SK-N-SH (cell line): ENCODE data around the gene ANKFN1. TPM values are rescaled to one million over a fixed set of nuclear protein-coding genes. Genes with fewer than 3 reads are reported as not detected.

Source experiments
- CTCF ChIA-PET: fragments of 300-600, 350-600 bp; formaldehyde crosslinking; extraction: SDS; loops from one replicate; lab custom pipeline; 2021; lab: Yijun Ruan, JAX
- POLR2A ChIA-PET: fragments of 350-600 bp; sonication (Branson Sonifier 250); formaldehyde crosslinking; extraction: SDS; loops from one replicate; lab custom pipeline; 2020; ENCODE audit warnings: antibody characterized with exemption, inconsistent platforms; lab: Yijun Ruan, JAX
- DNase-seq: peaks from one replicate; pipeline ENCODE4 v3.0.0; 2012
- H2AFZ ChIP-seq: fragments of 200-600 bp; sonication (generic); 2 replicates; pipeline ENCODE4 v1.8.1; 2016; ENCODE audit warnings: antibody characterized with exemption, mild to moderate bottlenecking, low read depth
- H3F3A ChIP-seq: fragments of 200-600 bp; sonication (generic); replicated peaks from 2 replicates; pipeline ENCODE3; 2016; ENCODE audit warnings: antibody characterized with exemption, mild to moderate bottlenecking; ENCODE audit not compliant: insufficient read depth
- H3K27ac ChIP-seq, 2 experiments: fragments of 200-500 bp in 1 of 2; fragments of 200-600 bp in 1 of 2; sonication (Bioruptor generic) in 1 of 2; sonication (generic), shearing (Covaris generic) in 1 of 2; 2 replicates each; pipeline versions ENCODE4 v1.5.1 to v1.6.1; 2014 to 2016; ENCODE audit warnings: low read depth in 2 of 2, inconsistent platforms in 1 of 2, low read length in 1 of 2, mild to moderate bottlenecking in 1 of 2, mixed read lengths in 1 of 2
- H3K27me3 ChIP-seq: fragments of 200-600 bp; sonication (generic), shearing (Covaris generic); 2 replicates; pipeline ENCODE4 v1.6.1; 2016; ENCODE audit warnings: mixed run types; ENCODE audit not compliant: insufficient read depth
- H3K36me3 ChIP-seq, 2 experiments: fragments of 200-500 bp in 1 of 2; fragments of 200-600 bp in 1 of 2; sonication (Bioruptor generic) in 1 of 2; sonication (generic) in 1 of 2; replicated peaks in 1 of 2; 2 replicates each; pipeline versions ENCODE3 to v1.5.1; 2014 to 2016; ENCODE audit warnings: low read length in 1 of 2, mild to moderate bottlenecking in 1 of 2; ENCODE audit not compliant: insufficient read depth in 2 of 2, control insufficient read depth in 1 of 2
- H3K4me1 ChIP-seq, 2 experiments: fragments of 200-500 bp in 1 of 2; fragments of 200-600 bp in 1 of 2; sonication (Bioruptor generic) in 1 of 2; sonication (generic), shearing (Covaris generic) in 1 of 2; 2 replicates each; pipeline versions ENCODE4 v1.5.1 to v1.6.1; 2014 to 2016; ENCODE audit warnings: low read depth in 1 of 2, low read length in 1 of 2, mixed run types in 1 of 2; ENCODE audit not compliant: insufficient read depth in 2 of 2, control insufficient read depth in 1 of 2
- H3K4me2 ChIP-seq: fragments of 200-600 bp; sonication (generic), shearing (Covaris generic); 2 replicates; pipeline ENCODE4 v1.6.1; 2017; ENCODE audit warnings: mixed run types
- H3K4me3 ChIP-seq, 2 experiments: fragments of 200-500 bp in 1 of 2; fragments of 200-600 bp in 1 of 2; sonication (Bioruptor generic) in 1 of 2; sonication (generic), shearing (Covaris generic) in 1 of 2; 2 replicates each; pipeline versions ENCODE4 v1.5.1 to v1.8.1; 2014 to 2016; ENCODE audit warnings: low read depth in 2 of 2, inconsistent platforms in 1 of 2, low read length in 1 of 2, mild to moderate bottlenecking in 1 of 2, mixed read lengths in 1 of 2, moderate library complexity in 1 of 2
- H3K79me2 ChIP-seq: fragments of 200-600 bp; sonication (generic); 2 replicates; pipeline ENCODE4 v1.8.1; 2017; ENCODE audit warnings: mild to moderate bottlenecking; ENCODE audit not compliant: insufficient read depth
- H3K9ac ChIP-seq: fragments of 200-600 bp; sonication (generic); 2 replicates; pipeline ENCODE4 v1.6.1; 2017; ENCODE audit warnings: mixed run types
- H3K9me2 ChIP-seq: fragments of 200-600 bp; sonication (generic); 2 replicates; pipeline ENCODE4 v1.6.1; 2017; ENCODE audit warnings: mixed run types
- H3K9me3 ChIP-seq: fragments of 200-600 bp; sonication (generic); 2 replicates; pipeline ENCODE4 v1.6.1; 2017; ENCODE audit warnings: mixed run types, mild to moderate bottlenecking, moderate library complexity
- H4K20me1 ChIP-seq: fragments of 200-600 bp; sonication (generic); 2 replicates; pipeline ENCODE4 v1.6.1; 2017; ENCODE audit warnings: mild to moderate bottlenecking, mixed run types; ENCODE audit not compliant: insufficient read depth
- CHD2 ChIP-seq: fragments of 150-350 bp; IDR thresholded peaks from 2 replicates; pipeline ENCODE4 v1.6.1; 2018; ENCODE audit warnings: low read length; ENCODE audit not compliant: partially characterized antibody
- CTCF ChIP-seq: fragments of 200-600 bp; sonication (generic); IDR thresholded peaks from 2 replicates; pipeline ENCODE4 v1.6.1; 2017; ENCODE audit warnings: antibody characterized with exemption, mild to moderate bottlenecking, moderate library complexity
- EP300 ChIP-seq, 2 experiments: IDR thresholded peaks; 2 replicates each; pipeline versions ENCODE4 v1.4.0 to v1.6.1; 2012; ENCODE audit warnings: borderline replicate concordance in 1 of 2, low read depth in 1 of 2, low read length in 1 of 2
- FOSL2 ChIP-seq: IDR thresholded peaks from 2 replicates; pipeline ENCODE4 v1.4.0; 2012; ENCODE audit warnings: low read depth, mild to moderate bottlenecking, moderate library complexity, borderline replicate concordance
- FOXJ3 ChIP-seq: sonication (generic); formaldehyde crosslinking; IDR thresholded peaks from 2 replicates; pipeline ENCODE4 v1.5.1; 2020; ENCODE audit warnings: mild to moderate bottlenecking, missing genetic modification reagents
- FOXM1 ChIP-seq: IDR thresholded peaks from 2 replicates; pipeline ENCODE4 v1.4.0; 2012; ENCODE audit warnings: low read depth, mild to moderate bottlenecking
- GABPA ChIP-seq: IDR thresholded peaks from 2 replicates; pipeline ENCODE4 v1.4.0; 2012; ENCODE audit warnings: low read depth, mild to moderate bottlenecking
- GATA2 ChIP-seq: sonication (generic); formaldehyde crosslinking; IDR thresholded peaks from 2 replicates; pipeline ENCODE4 v1.5.0; 2020; ENCODE audit warnings: mild to moderate bottlenecking, missing genetic modification reagents
- JUND ChIP-seq: IDR thresholded peaks from 2 replicates; pipeline ENCODE4 v1.4.0; 2012
- MEF2A ChIP-seq: IDR thresholded peaks from 2 replicates; pipeline ENCODE4 v1.4.0; 2012; ENCODE audit warnings: low read depth, borderline replicate concordance
- NFIC ChIP-seq: IDR thresholded peaks from 2 replicates; pipeline ENCODE4 v1.4.0; 2012; ENCODE audit warnings: borderline replicate concordance
- NRF1 ChIP-seq: IDR thresholded peaks from 2 replicates; pipeline ENCODE4 v1.6.1; 2012; ENCODE audit warnings: low read depth, mild to moderate bottlenecking, low read length
- RCOR1 ChIP-seq: fragments of 150-350 bp; IDR thresholded peaks from 2 replicates; pipeline ENCODE4 v1.6.1; 2017; ENCODE audit warnings: antibody characterized with exemption, low read length
- RFX5 ChIP-seq: IDR thresholded peaks from 2 replicates; pipeline ENCODE4 v1.6.1; 2012; ENCODE audit warnings: mild to moderate bottlenecking, improper control_type of control experiment, low read length
- RXRA ChIP-seq: IDR thresholded peaks from 2 replicates; pipeline ENCODE4 v1.4.0; 2012; ENCODE audit warnings: low read depth, mild to moderate bottlenecking, borderline replicate concordance
- TAF1 ChIP-seq: IDR thresholded peaks from 2 replicates; pipeline ENCODE4 v1.6.1; 2012; ENCODE audit warnings: low read depth, mild to moderate bottlenecking, low read length, moderate library complexity, borderline replicate concordance
- TCF12 ChIP-seq: IDR thresholded peaks from 2 replicates; pipeline ENCODE4 v1.4.0; 2012
- USF1 ChIP-seq: IDR thresholded peaks from 2 replicates; pipeline ENCODE4 v1.4.0; 2012; ENCODE audit warnings: low read depth, borderline replicate concordance
- USF2 ChIP-seq: fragments of 150-350 bp; IDR thresholded peaks from 2 replicates; pipeline ENCODE4 v1.6.1; 2017; ENCODE audit warnings: antibody characterized with exemption, low read length, low read depth, borderline replicate concordance
- WGBS: methylation state at CpG from one replicate; pipeline ENCODE4 v1.1.6; 2017; ENCODE audit warnings: low lambda C conversion rate; 5-methylcytosine and 5-hydroxymethylcytosine counted together
- polyA plus RNA-seq, 3 experiments: library from polyadenylated mRNA; depleted of rRNA; stranded (reverse); fragments of >200 nt; gene quantifications; 2 replicates each; pipeline ENCODE4 v1.2.3, GENCODE V29; 2012

Gene ANKFN1
- polyA plus RNA-seq, 1 of the 3 experiments (the other 2 are of a cell fraction), result 0.07 TPM

GRCh38 chr17:56165072-56165641, 11.9 kb downstream of the ANKFN1 start (continued):
- peak; percentile 53; the same call in 1 of the 2 replicates for TF ChIP-seq RXRA

- Histone ChIP-seq H2AFZ (no peak overlapping the region), H3K27ac (no peak overlapping the region), H3K4me1 (peaks cover 0 to 6% of the 10 kb centered on the region in 2 experiments; a peak in 1 of 4 replicates)
- TF ChIP-seq CTCF (no peak), NFIC (no peak), TAF1 (no peak), GABPA (no peak), RXRA (no peak), USF1 (no peak), GATA2 (CRISPR knock-in tag) (no peak), EP300 (IDR thresholded peaks at IDR 0.05; ENCODE audit: borderline replicate concordance in 1 of 2, low read depth in 1 of 2, low read length in 1 of 2) (no peak), FOSL2 (no peak)
- TF ChIP-seq, all 33 proteins: peak for 0
- Histone ChIP-seq H4K20me1 (no peaks in the 10 kb centered on the region), H3K9me2 (no peaks in the 10 kb centered on the region), H3K4me2 (no peak overlapping the region), H3K9me3 (no peaks in the 10 kb centered on the region), H3K4me3 (no peak overlapping the region), H3K36me3 (no peaks in the 10 kb centered on the region), H3F3A (peaks cover 11% of the 10 kb centered on the region), H3K27me3 (no peaks in the 10 kb centered on the region), H3K79me2 (no peaks in the 10 kb centered on the region), H3K9ac (no peak overlapping the region)
- ChIA-PET POLR2A (no interaction called here), CTCF (interaction anchor here (0.6 kb wide), 1 partner anchor 16 kb away, joined by 3 read pairs; no protein-coding TSS in a partner anchor)
- DNase-seq, result no peak
- 11% methylated on average over 2 of the region's 2 CpGs for WGBS
Observed at GRCh38 chr17:56167491-56167890, 14.2 kb downstream of the ANKFN1 start.

- Histone ChIP-seq H3K4me1 (peaks cover 2 to 11% of the 10 kb centered on the region in 2 experiments; a peak in 2 of 4 replicates), H4K20me1 (no peaks in the 10 kb centered on the region), H3K27ac (no peak overlapping the region), H3K4me2 (no peak overlapping the region), H3K9me2 (no peaks in the 10 kb centered on the region)
- POLR2A ChIA-PET, result no interaction called here
- 42% methylated on average over 3 of the region's 3 CpGs for WGBS
- no peak for TF ChIP-seq NRF1
- no peak for TF ChIP-seq TCF12
- no peak for TF ChIP-seq JUND
- TF ChIP-seq FOSL2, result no peak
- no peak for TF ChIP-seq USF2
- no peak for TF ChIP-seq MEF2A
- no peak for TF ChIP-seq RXRA
- TF ChIP-seq RFX5, result no peak
- TF ChIP-seq FOXJ3, result no peak
- no peak for TF ChIP-seq CHD2
- TF ChIP-seq FOXM1, result no peak
- no peak for TF ChIP-seq RCOR1
- TF ChIP-seq, all 33 proteins: peak for 0
- Histone ChIP-seq H3F3A (peaks cover 3% of the 10 kb centered on the region), H3K9me3 (no peaks in the 10 kb centered on the region), H3K4me3 (no peak overlapping the region), H3K27me3 (no peaks in the 10 kb centered on the region), H2AFZ (no peak overlapping the region), H3K79me2 (no peaks in the 10 kb centered on the region), H3K9ac (no peak overlapping the region), H3K36me3 (no peaks in the 10 kb centered on the region)
- CTCF ChIA-PET, result no interaction called here
- DNase-seq, result no peak
Observed at GRCh38 chr17:56169621-56170020, 16.3 kb downstream of the ANKFN1 start.
